ENCODE results near the gene CEP72. TPM values are rescaled to one million over a fixed set of nuclear protein-coding genes. Genes with fewer than 3 reads are reported as not detected.

CEP72 gene
- total RNA-seq, 1 donor from 2014 or later, result 17.2 TPM

GRCh38 chr5:585556-585955, 26.6 kb upstream of the CEP72 start:
- Histone ChIP-seq H4K20me1 (ENCODE audit: low read depth) (no peaks in the 10 kb centered on the region), H3K27me3 (peaks cover 48% of the 10 kb centered on the region), H3K4me3 (no peak overlapping the region), H3K9me3 (ENCODE audit: low read depth) (no peaks in the 10 kb centered on the region), H3K4me1 (no peaks in the 10 kb centered on the region), H3K27ac (no peak overlapping the region), H2AFZ (replicated peaks) (no peak overlapping the region), H3F3A (ENCODE audit: low read depth) (no peaks in the 10 kb centered on the region), H3K79me2 (ENCODE audit: low read depth) (no peaks in the 10 kb centered on the region), H3K9ac (no peak overlapping the region), H3K36me3 (no peaks in the 10 kb centered on the region), H3K4me2 (no peak overlapping the region)
- TF ChIP-seq EZH2phosphoT487 (IDR thresholded peaks at IDR 0.05) (no peak), CTCF (IDR thresholded peaks at IDR 0.05) (no peak), EZH2 (IDR thresholded peaks at IDR 0.05) (no peak)
- H3K36me3 Mint-ChIP-seq, result no peaks in the 10 kb centered on the region
- H3K4me1 Mint-ChIP-seq, result no peaks in the 10 kb centered on the region
- no peaks in the 10 kb centered on the region for H3K9me3 Mint-ChIP-seq
- DNase-seq (ENCODE audit: low spot score), result no peak
- peaks cover 18% of the 10 kb centered on the region for H3K27me3 Mint-ChIP-seq (ENCODE audit: insufficient read depth, low read depth)
- no peak overlapping the region for H3K4me3 Mint-ChIP-seq
- H3K27ac Mint-ChIP-seq, result no peak overlapping the region

- no peak overlapping the region for H3K27ac Mint-ChIP-seq
- TF ChIP-seq EZH2phosphoT487 (IDR thresholded peaks at IDR 0.05) (no peak), CTCF (IDR thresholded peaks at IDR 0.05) (no peak), EZH2 (IDR thresholded peaks at IDR 0.05) (no peak)
- H4K20me1 ChIP-seq (ENCODE audit: low read depth), result no peaks in the 10 kb centered on the region
- no peaks in the 10 kb centered on the region for H3K36me3 ChIP-seq
- H2AFZ ChIP-seq (replicated peaks), result no peak overlapping the region
- H3K9me3 ChIP-seq (ENCODE audit: low read depth), result no peaks in the 10 kb centered on the region
- peaks cover 47% of the 10 kb centered on the region for H3K27me3 ChIP-seq
- H3K4me3 ChIP-seq, result no peak overlapping the region
- H3K79me2 ChIP-seq (ENCODE audit: low read depth), result no peaks in the 10 kb centered on the region
- H3K4me1 ChIP-seq, result no peaks in the 10 kb centered on the region
- no peak overlapping the region for H3K9ac ChIP-seq
- H3F3A ChIP-seq (ENCODE audit: low read depth), result no peaks in the 10 kb centered on the region
- H3K27ac ChIP-seq, result no peak overlapping the region
- H3K27me3 Mint-ChIP-seq (ENCODE audit: insufficient read depth, low read depth), result peaks cover 18% of the 10 kb centered on the region
- no peaks in the 10 kb centered on the region for H3K36me3 Mint-ChIP-seq
- no peak overlapping the region for H3K4me3 Mint-ChIP-seq
- no peak for DNase-seq (ENCODE audit: low spot score)
- H3K4me1 Mint-ChIP-seq, result no peaks in the 10 kb centered on the region
- H3K9me3 Mint-ChIP-seq, result no peaks in the 10 kb centered on the region
- H3K4me2 ChIP-seq, result no peak overlapping the region
Observed at GRCh38 chr5:585962-586628, 26.0 kb upstream of the CEP72 start.

GRCh38 chr5:586751-587285, 25.3 kb upstream of the CEP72 start:
- no peak overlapping the region for H3K27ac ChIP-seq
- no peak overlapping the region for H3K4me2 ChIP-seq
- H3K9me3 ChIP-seq (ENCODE audit: low read depth), result no peaks in the 10 kb centered on the region
- H4K20me1 ChIP-seq (ENCODE audit: low read depth), result no peaks in the 10 kb centered on the region
- H3K27me3 Mint-ChIP-seq (ENCODE audit: insufficient read depth, low read depth), result peaks cover 18% of the 10 kb centered on the region
- H3F3A ChIP-seq (ENCODE audit: low read depth), result no peaks in the 10 kb centered on the region
- H3K9ac ChIP-seq, result no peak overlapping the region
- peaks cover 47% of the 10 kb centered on the region for H3K27me3 ChIP-seq
- H2AFZ ChIP-seq (replicated peaks), result no peak overlapping the region
- TF ChIP-seq EZH2 (IDR thresholded peaks at IDR 0.05) (no peak), EZH2phosphoT487 (IDR thresholded peaks at IDR 0.05) (no peak), CTCF (IDR thresholded peaks at IDR 0.05) (peak; percentile 25)
- DNase-seq (ENCODE audit: low spot score), result no peak
- no peaks in the 10 kb centered on the region for H3K9me3 Mint-ChIP-seq
- no peaks in the 10 kb centered on the region for H3K36me3 Mint-ChIP-seq
- H3K4me1 ChIP-seq, result no peaks in the 10 kb centered on the region
- no peak overlapping the region for H3K4me3 ChIP-seq
- no peak overlapping the region for H3K27ac Mint-ChIP-seq
- no peaks in the 10 kb centered on the region for H3K36me3 ChIP-seq
- H3K4me1 Mint-ChIP-seq, result no peaks in the 10 kb centered on the region
- no peaks in the 10 kb centered on the region for H3K79me2 ChIP-seq (ENCODE audit: low read depth)
- no peak overlapping the region for H3K4me3 Mint-ChIP-seq
